Eye (tissue), 1 donor: ENCODE measurements around the gene SETD9.

ENCODE experiments used
- DNase-seq: peaks from one replicate; pipeline ENCODE4 v3.0.0-alpha.2; 2015

SETD9 gene

GRCh38 chr5:56938858-56939257, 29.5 kb downstream of the SETD9 start:
- DNase-seq: no peak

- DNase-seq: no peak
Measured at GRCh38 chr5:56941981-56942380, 32.6 kb downstream of the SETD9 start.

GRCh38 chr5:56947052-56947451, 37.7 kb downstream of the SETD9 start:
- no peak for DNase-seq

- DNase-seq: peak; percentile 92
Measured at GRCh38 chr5:56950626-56951125, 41.3 kb downstream of the SETD9 start.

GRCh38 chr5:56951126-56951945, 41.9 kb downstream of the SETD9 start:
- peak; percentile 85 for DNase-seq

- peak; percentile 93 for DNase-seq
Measured at GRCh38 chr5:56951946-56952691, 42.7 kb downstream of the SETD9 start, which contains the start of gene MIER3. Gene MIER3, minus strand, starts transcription at chr5:56952123. Its CDS starts 21 bp downstream, at chr5:56952102.

- DNase-seq: no peak
Measured at GRCh38 chr5:56954262-56954661, 44.9 kb downstream of the SETD9 start.

GRCh38 chr5:56958595-56958994, 49.2 kb downstream of the SETD9 start:
- DNase-seq: no peak

GRCh38 chr5:56959326-56959725, 49.9 kb downstream of the SETD9 start:
- DNase-seq: no peak

- DNase-seq: no peak
Measured at GRCh38 chr5:56961746-56962145, 52.4 kb downstream of the SETD9 start.

GRCh38 chr5:56962286-56962685, 52.9 kb downstream of the SETD9 start:
- DNase-seq: no peak

GRCh38 chr5:56963246-56963645, 53.9 kb downstream of the SETD9 start:
- no peak for DNase-seq

GRCh38 chr5:56964173-56964572, 54.8 kb downstream of the SETD9 start:
- DNase-seq: no peak
